Bronchial epithelial cell (primary cell): ENCODE results near the gene SPATA25. TPM values are rescaled to one million over a fixed set of nuclear protein-coding genes. Genes with fewer than 3 reads are reported as not detected.
A peak's percentile ranks its signal among the peaks of the same experiment; 100 is the strongest.

Source experiments
- DNase-seq: peaks from one replicate; pipeline ENCODE4 v3.0.0-alpha.2; 2010; ENCODE audit warnings: low read depth
- FAIRE-seq: peaks from 2 replicates; lab custom pipeline; 2011; peaks lifted over from hg19 to GRCh38; lab: Jason Lieb, UNC
- H3K27me3 ChIP-seq: 2 replicates; pipeline ENCODE4 v1.5.1; 2011; ENCODE audit warnings: low read length; ENCODE audit not compliant: control insufficient read depth, insufficient read depth
- H3K36me3 ChIP-seq: 2 replicates; pipeline ENCODE4 v1.5.1; 2011; ENCODE audit warnings: low read length; ENCODE audit not compliant: control insufficient read depth, insufficient read depth
- H3K4me3 ChIP-seq: 2 replicates; pipeline ENCODE4 v1.5.1; 2011; ENCODE audit warnings: mild to moderate bottlenecking, low read depth, low read length, control low read depth
- CTCF ChIP-seq: IDR thresholded peaks from 2 replicates; pipeline ENCODE4 v1.5.1; 2011; ENCODE audit warnings: mild to moderate bottlenecking, moderate library complexity, low read length, control low read depth, inconsistent platforms; ENCODE audit not compliant: insufficient read depth, severe bottlenecking
- total RNA-seq: library from RNA; depleted of rRNA; stranded (reverse); fragments of >200 nt; gene quantifications from 2 replicates; pipeline ENCODE4 v1.2.1, GENCODE V29; 2014

Gene SPATA25
- total RNA-seq, 1 donor from 2014 or later, result 0.53 TPM

- no peak for TF ChIP-seq CTCF
- Histone ChIP-seq H3K36me3 (no peaks in the 10 kb centered on the region), H3K27me3 (no peaks in the 10 kb centered on the region), H3K4me3 (no peak overlapping the region)
- FAIRE-seq (no peak), DNase-seq (peak; percentile 55)
Measured at GRCh38 chr20:45913116-45913515, 25.7 kb upstream of the SPATA25 start.

- FAIRE-seq, result no peak
- Histone ChIP-seq H3K27me3 (no peaks in the 10 kb centered on the region), H3K4me3 (peak overlapping the region; percentile 46), H3K36me3 (no peaks in the 10 kb centered on the region)
- DNase-seq, result no peak
- TF ChIP-seq CTCF, result no peak
Measured at GRCh38 chr20:45912344-45912682, 24.9 kb upstream of the SPATA25 start.

GRCh38 chr20:45911486-45912343, 24.3 kb upstream of the SPATA25 start, which contains the start of gene PLTP:
PLTP (minus strand) TSS chr20:45912155; CDS start chr20:45911452, 703 bp downstream.
- FAIRE-seq, result no peak

GRCh38 chr20:45910670-45911485, 23.5 kb upstream of the SPATA25 start:
- no peak for TF ChIP-seq CTCF
- Histone ChIP-seq H3K4me3 (peak overlapping the region; percentile 46), H3K27me3 (no peaks in the 10 kb centered on the region), H3K36me3 (no peaks in the 10 kb centered on the region)
- FAIRE-seq (no peak), DNase-seq (peak; percentile 98)

More at GRCh38 chr20:45911486-45912343, 24.3 kb upstream of the SPATA25 start, which contains the start of gene PLTP:
- TF ChIP-seq CTCF, result no peak
- Histone ChIP-seq H3K4me3 (peak within 1 kb of the TSS; percentile 46), H3K27me3 (no peaks in the 10 kb centered on the region), H3K36me3 (no peaks in the 10 kb centered on the region)
- DNase-seq, result no peak

- DNase-seq, result no peak
- no peak for FAIRE-seq
- Histone ChIP-seq H3K27me3 (no peaks in the 10 kb centered on the region), H3K4me3 (no peak overlapping the region), H3K36me3 (no peaks in the 10 kb centered on the region)
- no peak for TF ChIP-seq CTCF
Measured at GRCh38 chr20:45909817-45910669, 22.6 kb upstream of the SPATA25 start.
